ENCODE data around the gene MYADML2.

The MYADML2 gene

GRCh38 chr17:81947189-81947588, at the start of gene MYADML2:
Gene MYADML2 (minus strand): TSS chr17:81947233. CDS start chr17:81941741, 5,492 bp downstream.
- H3K4me3 ChIP-seq (ENCODE audit: low read length): no peak within 1 kb of the TSS
- no peak for TF ChIP-seq CTCF (IDR thresholded peaks at IDR 0.05; ENCODE audit: insufficient read depth, low read depth, low read length, missing control alignments)
- DNase-seq (ENCODE audit: low read depth): no peak

- no peak overlapping the region for H3K4me3 ChIP-seq (ENCODE audit: low read length)
- DNase-seq (ENCODE audit: low read depth): no peak
- no peak for TF ChIP-seq CTCF (IDR thresholded peaks at IDR 0.05; ENCODE audit: insufficient read depth, low read depth, low read length, missing control alignments)
These were observed 49.3 kb upstream of the MYADML2 start for GRCh38 chr17:81996232-81996756.

GRCh38 chr17:81995463-81996231, 48.6 kb upstream of the MYADML2 start:
- DNase-seq (ENCODE audit: low read depth): no peak
- no peak for TF ChIP-seq CTCF (IDR thresholded peaks at IDR 0.05; ENCODE audit: insufficient read depth, low read depth, low read length, missing control alignments)
- H3K4me3 ChIP-seq (ENCODE audit: low read length): no peak overlapping the region

GRCh38 chr17:81994593-81995462, 47.8 kb upstream of the MYADML2 start:
- no peak for DNase-seq (ENCODE audit: low read depth)
- no peak overlapping the region for H3K4me3 ChIP-seq (ENCODE audit: low read length)

GRCh38 chr17:81993729-81994592, 46.9 kb upstream of the MYADML2 start:
- no peak for TF ChIP-seq CTCF (IDR thresholded peaks at IDR 0.05; ENCODE audit: insufficient read depth, low read depth, low read length, missing control alignments)
- H3K4me3 ChIP-seq (ENCODE audit: low read length): no peak overlapping the region
- no peak for DNase-seq (ENCODE audit: low read depth)

More at GRCh38 chr17:81994593-81995462, 47.8 kb upstream of the MYADML2 start:
- TF ChIP-seq CTCF (IDR thresholded peaks at IDR 0.05; ENCODE audit: insufficient read depth, low read depth, low read length, missing control alignments): no peak
